GM12864 (cell line): Measurements from ENCODE around the gene TRAPPC2L.
"Not testable (repeated sequence)": the region's sequence is repeated elsewhere in the genome, so short reads cannot be mapped to it uniquely, and the experiment has no call there.

Experiments
- DNase-seq: peaks from one replicate; pipeline ENCODE4 v3.0.0-alpha.2; 2011; ENCODE audit warnings: low read depth
- H3K4me3 ChIP-seq: 2 replicates; pipeline ENCODE4 v1.5.1; 2011; ENCODE audit warnings: mild to moderate bottlenecking, low read depth, low read length, control low read depth
- TF ChIP-seq, protein P1 (sequence below): IDR thresholded peaks from 2 replicates; pipeline ENCODE4 v1.5.1; 2011; ENCODE audit warnings: low read depth, mild to moderate bottlenecking, moderate library complexity, low read length, control low read depth, inconsistent platforms; ENCODE audit errors: missing control alignments

The TRAPPC2L gene

DNA sequence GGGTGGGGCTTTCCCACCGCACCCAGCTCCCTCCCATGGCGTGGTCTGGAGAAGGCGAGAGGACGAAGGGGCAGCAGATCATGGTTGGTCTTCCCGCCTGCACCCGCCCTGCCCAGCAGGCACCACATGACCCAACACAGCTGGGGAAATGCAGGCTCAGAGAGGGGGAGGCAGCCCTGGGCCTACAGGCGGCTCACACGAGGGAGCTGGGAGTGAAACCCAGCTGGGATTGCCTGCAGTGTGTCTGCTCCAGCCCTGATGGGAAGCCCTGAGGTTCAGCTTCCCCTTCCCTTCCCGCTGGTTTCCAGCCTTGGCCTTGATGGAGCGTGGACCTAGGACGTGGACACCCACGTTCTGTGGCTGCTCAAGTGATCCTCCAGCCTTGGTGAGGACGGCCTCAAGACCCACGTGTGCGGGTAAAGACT is 29.5 kb downstream of the TRAPPC2L start:
- H3K4me3 ChIP-seq, result no peak overlapping the region
- TF ChIP-seq, protein P1, sequence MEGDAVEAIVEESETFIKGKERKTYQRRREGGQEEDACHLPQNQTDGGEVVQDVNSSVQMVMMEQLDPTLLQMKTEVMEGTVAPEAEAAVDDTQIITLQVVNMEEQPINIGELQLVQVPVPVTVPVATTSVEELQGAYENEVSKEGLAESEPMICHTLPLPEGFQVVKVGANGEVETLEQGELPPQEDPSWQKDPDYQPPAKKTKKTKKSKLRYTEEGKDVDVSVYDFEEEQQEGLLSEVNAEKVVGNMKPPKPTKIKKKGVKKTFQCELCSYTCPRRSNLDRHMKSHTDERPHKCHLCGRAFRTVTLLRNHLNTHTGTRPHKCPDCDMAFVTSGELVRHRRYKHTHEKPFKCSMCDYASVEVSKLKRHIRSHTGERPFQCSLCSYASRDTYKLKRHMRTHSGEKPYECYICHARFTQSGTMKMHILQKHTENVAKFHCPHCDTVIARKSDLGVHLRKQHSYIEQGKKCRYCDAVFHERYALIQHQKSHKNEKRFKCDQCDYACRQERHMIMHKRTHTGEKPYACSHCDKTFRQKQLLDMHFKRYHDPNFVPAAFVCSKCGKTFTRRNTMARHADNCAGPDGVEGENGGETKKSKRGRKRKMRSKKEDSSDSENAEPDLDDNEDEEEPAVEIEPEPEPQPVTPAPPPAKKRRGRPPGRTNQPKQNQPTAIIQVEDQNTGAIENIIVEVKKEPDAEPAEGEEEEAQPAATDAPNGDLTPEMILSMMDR, result no peak
- no peak for DNase-seq

DNA sequence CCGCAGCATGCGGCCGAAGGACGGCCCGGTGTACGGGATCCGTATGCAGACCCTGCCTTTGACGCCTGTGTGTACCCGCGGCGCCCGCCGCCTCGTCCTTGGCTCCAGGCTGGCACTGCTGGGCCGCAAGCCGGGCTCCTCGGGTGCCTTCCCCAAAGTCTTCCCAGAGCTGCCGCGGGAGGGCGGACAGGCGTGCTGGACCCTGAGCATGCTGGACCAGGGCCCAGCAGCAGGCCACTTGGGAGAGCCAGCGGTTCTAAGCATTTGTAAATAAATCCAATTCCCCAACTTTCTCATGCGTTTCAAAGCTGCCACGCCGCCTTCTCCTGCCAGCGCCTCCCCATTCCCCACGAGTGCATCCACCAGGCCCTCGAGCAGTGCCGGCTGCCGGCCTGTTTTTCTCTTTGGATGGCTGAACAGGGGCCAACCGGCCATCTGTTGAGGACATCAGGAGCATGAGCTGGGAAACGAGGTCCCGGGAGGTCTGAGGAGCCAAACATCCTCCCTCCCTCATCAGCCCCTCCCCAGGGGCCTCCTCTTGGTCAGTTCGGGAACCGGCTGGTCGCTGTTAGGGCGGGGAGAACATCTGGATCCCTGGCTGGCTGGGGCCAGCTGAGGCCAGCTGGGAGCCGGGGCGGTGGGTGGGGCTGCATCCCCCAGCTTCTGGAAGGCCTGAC is 30.1 kb downstream of the TRAPPC2L start:
- H3K4me3 ChIP-seq, result no peak overlapping the region
- no peak for DNase-seq
- TF ChIP-seq, protein P1, result no peak

DNA sequence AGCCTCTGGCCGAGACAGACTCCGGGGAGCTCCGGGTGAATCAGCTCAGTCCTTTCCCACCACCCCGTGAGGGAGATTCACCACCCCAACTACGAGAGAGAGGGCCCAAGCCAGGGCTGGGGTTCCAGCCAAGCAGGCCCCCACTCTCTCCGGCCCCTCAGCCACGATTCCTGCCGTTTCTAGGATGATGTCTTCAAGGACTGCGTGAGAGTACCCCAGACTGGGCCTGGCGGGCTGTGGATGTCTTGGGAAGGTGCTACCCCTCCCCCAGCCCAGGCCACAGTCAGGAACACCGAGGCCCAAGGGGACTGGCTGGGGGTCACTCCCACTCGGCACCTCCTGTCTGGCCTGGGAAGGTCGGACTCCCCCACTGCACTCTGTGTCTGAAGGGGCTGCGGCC is 31.1 kb downstream of the TRAPPC2L start:
- DNase-seq, result no peak
- H3K4me3 ChIP-seq, result no peak overlapping the region
- TF ChIP-seq, protein P1, result no peak

DNA sequence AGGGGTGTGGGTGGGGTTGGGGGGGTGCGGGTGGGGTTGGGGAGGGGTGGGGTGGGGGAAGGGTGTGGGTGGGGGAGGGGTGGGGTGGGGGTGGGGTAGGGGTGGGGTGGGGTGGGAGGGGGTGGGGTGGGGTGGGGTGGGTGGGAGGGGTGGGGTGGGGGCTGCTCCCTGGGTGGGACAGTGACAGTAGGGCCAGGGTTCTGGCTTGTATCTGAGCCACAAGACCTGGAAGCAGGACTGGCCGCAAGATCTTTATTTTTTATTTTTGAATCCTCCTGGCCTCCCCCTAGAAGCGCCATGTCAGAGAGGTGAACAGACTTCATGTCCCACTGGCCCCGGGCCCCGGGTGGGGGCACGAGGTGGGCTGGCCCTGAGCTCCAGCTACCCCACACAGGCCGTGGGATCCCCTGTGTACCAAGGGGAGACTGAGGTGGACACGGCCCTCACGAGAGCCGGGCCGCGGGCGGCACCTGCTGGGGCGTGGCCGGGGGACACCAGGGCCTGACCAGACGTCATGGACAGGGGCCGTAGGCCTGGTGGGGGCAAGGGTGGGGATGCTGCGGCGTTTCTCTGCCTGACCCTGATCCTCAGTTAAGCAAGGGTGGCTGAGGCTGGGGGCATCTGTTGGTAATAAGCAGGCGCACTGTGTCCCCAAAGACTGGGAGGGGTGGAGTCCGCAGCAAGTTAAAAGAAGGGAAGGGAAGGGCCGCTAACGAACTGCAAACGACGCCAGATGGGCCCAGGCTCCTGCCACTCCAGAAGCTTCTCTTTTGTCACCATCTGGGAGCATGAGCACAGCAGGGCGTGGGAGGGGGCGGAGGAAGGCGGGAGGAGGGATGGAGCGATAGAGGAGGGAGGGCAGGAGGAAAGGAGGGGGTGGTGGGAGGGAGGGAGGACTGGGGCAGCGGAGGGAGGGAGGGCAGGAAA is 31.8 kb downstream of the TRAPPC2L start:
- H3K4me3 ChIP-seq, result no peak overlapping the region
- TF ChIP-seq, protein P1, result no peak
- DNase-seq, result no peak

DNA sequence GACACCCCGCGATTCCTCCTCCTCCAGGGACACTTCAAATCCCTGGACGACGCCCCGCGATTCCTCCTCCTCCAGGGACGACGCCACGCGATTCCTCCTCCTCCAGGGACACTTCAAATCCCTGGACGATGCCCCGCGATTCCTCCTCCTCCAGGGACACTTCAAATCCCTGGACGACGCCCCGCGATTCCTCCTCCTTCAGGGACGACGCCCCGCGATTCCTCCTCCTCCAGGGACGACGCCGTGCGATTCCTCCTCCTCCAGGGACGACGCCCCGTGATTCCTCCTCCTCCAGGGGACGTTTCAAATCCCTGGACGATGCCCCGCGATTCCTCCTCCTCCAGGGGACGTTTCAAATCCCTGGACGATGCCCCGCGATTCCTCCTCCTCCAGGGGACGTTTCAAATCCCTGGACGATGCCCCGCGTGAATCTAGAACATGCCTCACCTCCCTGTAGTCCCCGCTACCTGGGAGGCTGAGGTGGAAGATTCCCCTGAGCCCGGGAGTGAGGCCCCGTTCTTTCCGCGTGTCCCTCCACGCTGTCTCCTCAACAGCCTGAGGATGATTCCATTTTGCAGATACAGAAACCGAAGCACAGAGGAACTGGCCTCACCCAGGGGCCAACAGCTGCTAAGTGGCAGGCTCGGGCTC is 32.9 kb downstream of the TRAPPC2L start:
- H3K4me3 ChIP-seq, DNase-seq: not testable (repeated sequence)

DNA sequence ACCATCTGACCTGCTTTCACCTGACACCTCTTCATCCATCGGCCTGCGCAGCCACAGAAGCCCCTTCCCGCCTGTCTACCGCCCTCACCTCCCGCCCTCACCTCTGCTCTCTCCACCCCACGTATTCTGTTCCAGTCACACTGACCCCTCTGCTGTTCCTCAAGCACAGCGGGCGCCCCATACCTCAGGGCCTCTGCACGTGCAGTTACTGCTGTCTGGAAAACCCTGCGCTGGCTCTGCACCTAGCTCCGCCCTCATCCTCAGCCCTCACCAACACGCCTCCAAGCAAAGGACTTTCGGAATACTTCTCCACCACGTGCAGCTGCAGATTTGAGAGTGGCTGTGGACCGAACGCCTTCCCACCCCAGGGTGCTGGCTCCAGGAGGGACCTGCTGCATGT is 34.2 kb downstream of the TRAPPC2L start:
- H3K4me3 ChIP-seq, result no peak overlapping the region
- DNase-seq, result no peak
- TF ChIP-seq, protein P1, result no peak

DNA sequence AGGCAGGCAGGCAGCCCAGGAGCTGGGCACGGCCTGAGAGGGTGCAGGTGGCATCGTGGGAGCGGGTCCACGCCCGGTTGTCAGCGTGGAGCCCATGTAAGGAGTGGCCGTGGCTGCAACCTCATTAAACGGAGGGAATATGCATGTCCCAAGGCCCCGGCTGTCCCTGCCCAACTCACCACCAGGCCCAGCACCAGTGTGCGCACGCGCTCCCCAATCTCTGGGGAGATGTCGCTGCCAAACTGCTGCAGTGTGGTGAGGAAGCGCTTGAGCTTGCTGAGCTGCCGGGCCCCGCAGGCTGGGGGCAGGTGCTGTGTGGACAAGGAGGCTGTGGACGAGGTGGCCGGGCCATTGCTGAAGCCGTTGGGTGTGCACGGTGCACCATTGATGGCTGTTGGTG is 35.1 kb downstream of the TRAPPC2L start:
- DNase-seq, result no peak
- TF ChIP-seq, protein P1, result no peak
- H3K4me3 ChIP-seq, result no peak overlapping the region
